ENCODE data around the gene CTNND1. TPM values are rescaled to one million over a fixed set of nuclear protein-coding genes. Genes with fewer than 3 reads are reported as not detected.

CTNND1 gene
- total RNA-seq, 1 experiment from 2014 or later, result 174 TPM

- intact Hi-C loops (cut with micrococcal nuclease; ENCODE audit: unreplicated experiment), result no loop called here
- peaks cover 92% of the 10 kb centered on the region for H3K36me3 ChIP-seq (ENCODE audit: insufficient read depth, low read length, poor library complexity, severe bottlenecking)
- H3K27me3 ChIP-seq (replicated peaks; ENCODE audit: insufficient read depth, low read depth, low read length, poor library complexity), result no peaks in the 10 kb centered on the region
- BruUV-seq (replicated peaks), result no TSS peak
- no peak overlapping the region for H3K27ac ChIP-seq (ENCODE audit: low read depth, low read length, poor library complexity, severe bottlenecking)
- H3K4me3 ChIP-seq (ENCODE audit: low read depth, low read length, poor library complexity, severe bottlenecking), result no peak overlapping the region
- no peak for DNase-seq (ENCODE audit: low spot score)
- TF ChIP-seq CTCF (conservative IDR thresholded peaks at IDR 0.05; ENCODE audit: low read depth, low read length) (no peak), EZH2 (IDR thresholded peaks at IDR 0.05; ENCODE audit: borderline replicate concordance, low read depth, low read length, poor library complexity, severe bottlenecking) (no peak)
- CTCF ChIA-PET, result no interaction called here
- no peaks in the 10 kb centered on the region for H3K4me1 ChIP-seq (ENCODE audit: insufficient read depth, low read length, poor library complexity, severe bottlenecking)
- no peaks in the 10 kb centered on the region for H3K9me3 ChIP-seq (ENCODE audit: low read depth, low read length, poor library complexity, severe bottlenecking)
- POLR2A ChIA-PET (ENCODE audit: low non-redundant PET), result no interaction called here
These were observed 51.0 kb downstream of the CTNND1 start for GRCh38 chr11:57812634-57813033.

GRCh38 chr11:57815476-57815875 is 53.9 kb downstream of the CTNND1 start:
- ChIA-PET POLR2A (ENCODE audit: low non-redundant PET) (no interaction called here), CTCF (no interaction called here)
- DNase-seq (ENCODE audit: low spot score), result no peak
- intact Hi-C loops (cut with micrococcal nuclease; ENCODE audit: unreplicated experiment), result no loop called here
- no peak overlapping the region for H3K27ac ChIP-seq (ENCODE audit: low read depth, low read length, poor library complexity, severe bottlenecking)
- H3K27me3 ChIP-seq (replicated peaks; ENCODE audit: insufficient read depth, low read depth, low read length, poor library complexity), result no peaks in the 10 kb centered on the region
- H3K9me3 ChIP-seq (ENCODE audit: low read depth, low read length, poor library complexity, severe bottlenecking), result no peaks in the 10 kb centered on the region
- no peaks in the 10 kb centered on the region for H3K4me1 ChIP-seq (ENCODE audit: insufficient read depth, low read length, poor library complexity, severe bottlenecking)
- no TSS peak for BruUV-seq (replicated peaks)
- peaks cover 85% of the 10 kb centered on the region for H3K36me3 ChIP-seq (ENCODE audit: insufficient read depth, low read length, poor library complexity, severe bottlenecking)
- H3K4me3 ChIP-seq (ENCODE audit: low read depth, low read length, poor library complexity, severe bottlenecking), result no peak overlapping the region
- TF ChIP-seq EZH2 (IDR thresholded peaks at IDR 0.05; ENCODE audit: borderline replicate concordance, low read depth, low read length, poor library complexity, severe bottlenecking) (no peak), CTCF (conservative IDR thresholded peaks at IDR 0.05; ENCODE audit: low read depth, low read length) (no peak)

- peaks cover 81% of the 10 kb centered on the region for H3K36me3 ChIP-seq (ENCODE audit: insufficient read depth, low read length, poor library complexity, severe bottlenecking)
- BruUV-seq (replicated peaks), result no TSS peak
- no peak overlapping the region for H3K4me3 ChIP-seq (ENCODE audit: low read depth, low read length, poor library complexity, severe bottlenecking)
- ChIA-PET CTCF (no interaction called here), POLR2A (ENCODE audit: low non-redundant PET) (no interaction called here)
- intact Hi-C loops (cut with micrococcal nuclease; ENCODE audit: unreplicated experiment), result no loop called here
- no peak overlapping the region for H3K27ac ChIP-seq (ENCODE audit: low read depth, low read length, poor library complexity, severe bottlenecking)
- no peak for TF ChIP-seq EZH2 (IDR thresholded peaks at IDR 0.05; ENCODE audit: borderline replicate concordance, low read depth, low read length, poor library complexity, severe bottlenecking)
- no peak for TF ChIP-seq CTCF (conservative IDR thresholded peaks at IDR 0.05; ENCODE audit: low read depth, low read length)
- no peaks in the 10 kb centered on the region for H3K4me1 ChIP-seq (ENCODE audit: insufficient read depth, low read length, poor library complexity, severe bottlenecking)
- no peaks in the 10 kb centered on the region for H3K9me3 ChIP-seq (ENCODE audit: low read depth, low read length, poor library complexity, severe bottlenecking)
- DNase-seq (ENCODE audit: low spot score), result no peak
- no peaks in the 10 kb centered on the region for H3K27me3 ChIP-seq (replicated peaks; ENCODE audit: insufficient read depth, low read depth, low read length, poor library complexity)
These were observed 54.3 kb downstream of the CTNND1 start for GRCh38 chr11:57815877-57816276.
